PC-3 (cell line): ENCODE results near the gene ST6GALNAC2. TPM values are rescaled to one million over a fixed set of nuclear protein-coding genes. Genes with fewer than 3 reads are reported as not detected.

Experiments
- ATAC-seq: fragments of 200-7000 bp; cut with Tn5 transposase; 2 replicates; pipeline ENCODE4 v1.9.1; 2020; ENCODE audit warnings: mild to moderate bottlenecking, moderate library complexity
- BruUV-seq: library from RNA; stranded (reverse); fragments of 400-500 nt; replicated peaks from 2 replicates; lab custom pipeline; 2021; lab: Mats Ljungman, UMichigan
- CTCF ChIA-PET: fragments of 300-600 bp; sonication (Branson Sonifier 250); formaldehyde crosslinking; loops from one replicate; lab custom pipeline; 2022; ENCODE audit warnings: antibody characterized with exemption; lab: Charles Lee
- POLR2A ChIA-PET: fragments of 300-600 bp; sonication (Branson Sonifier 250); formaldehyde crosslinking; loops from one replicate; lab custom pipeline; 2022; ENCODE audit warnings: antibody characterized with exemption; ENCODE audit not compliant: unreplicated experiment; lab: Charles Lee
- DNase-seq: peaks from one replicate; pipeline ENCODE4 v3.0.0-alpha.2; 2015
- H2AFZ ChIP-seq: fragments of 300-600 bp; sonication (generic); 2 replicates; pipeline ENCODE4 v1.6.0; 2016; ENCODE audit warnings: antibody characterized with exemption, low read length
- H3F3A ChIP-seq: fragments of 300-600 bp; sonication (generic); one replicate; pipeline ENCODE4 v1.6.0; 2017; ENCODE audit warnings: antibody characterized with exemption, low read length, control low read depth, mild to moderate bottlenecking; ENCODE audit not compliant: unreplicated experiment
- H3K27ac ChIP-seq: fragments of 300-600 bp; sonication (generic); 2 replicates; pipeline ENCODE4 v1.5.1; 2016; ENCODE audit warnings: mild to moderate bottlenecking, low read length
- H3K27me3 ChIP-seq: fragments of 300-600 bp; sonication (generic); 2 replicates; pipeline ENCODE4 v1.6.1; 2016; ENCODE audit warnings: low read length, mixed read lengths
- H3K36me3 ChIP-seq: fragments of 300-600 bp; sonication (generic); 2 replicates; pipeline ENCODE4 v1.6.1; 2016; ENCODE audit warnings: low read depth, mixed run types, low read length, mixed read lengths
- H3K4me1 ChIP-seq: fragments of 300-600 bp; sonication (generic); 2 replicates; pipeline ENCODE4 v1.5.1; 2016; ENCODE audit warnings: low read length; ENCODE audit not compliant: insufficient read depth
- H3K4me2 ChIP-seq: fragments of 300-600 bp; sonication (generic); 2 replicates; pipeline ENCODE4 v1.6.0; 2016; ENCODE audit warnings: low read length
- H3K4me3 ChIP-seq: fragments of 300-600 bp; sonication (generic); 2 replicates; pipeline ENCODE4 v1.5.1; 2016; ENCODE audit warnings: mild to moderate bottlenecking, low read length, mixed read lengths
- H3K79me2 ChIP-seq: fragments of 300-600 bp; sonication (generic); 2 replicates; pipeline ENCODE4 v1.6.1; 2017; ENCODE audit warnings: low read length, mixed read lengths
- H3K9ac ChIP-seq: fragments of 300-600 bp; sonication (generic); 2 replicates; pipeline ENCODE4 v1.6.0; 2016; ENCODE audit warnings: mild to moderate bottlenecking, low read length
- H3K9me2 ChIP-seq: fragments of 300-600 bp; sonication (generic); replicated peaks from 2 replicates; pipeline ENCODE4 v1.6.1; 2016; ENCODE audit warnings: mixed run types, low read length, mixed read lengths
- H3K9me3 ChIP-seq: fragments of 300-600 bp; sonication (generic); 2 replicates; pipeline ENCODE4 v1.6.1; 2016; ENCODE audit warnings: low read length, mixed read lengths
- H4K20me1 ChIP-seq: fragments of 300-600 bp; sonication (generic); 2 replicates; pipeline ENCODE4 v1.6.1; 2016; ENCODE audit warnings: low read length, mixed read lengths
- CTCF ChIP-seq: fragments of 300-600 bp; sonication (generic); conservative IDR thresholded peaks from 2 replicates; pipeline ENCODE4 v1.5.1; 2017; ENCODE audit warnings: antibody characterized with exemption, low read depth, mild to moderate bottlenecking, low read length
- EZH2 ChIP-seq: fragments of 300-600 bp; sonication (generic); IDR thresholded peaks from one replicate; pipeline ENCODE4 v1.6.1; 2017; ENCODE audit warnings: antibody characterized with exemption, mild to moderate bottlenecking, low read length; ENCODE audit not compliant: unreplicated experiment
- EZH2phosphoT487 ChIP-seq: fragments of 300-600 bp; sonication (generic); IDR thresholded peaks from 2 replicates; pipeline ENCODE4 v1.6.1; 2018; ENCODE audit warnings: mild to moderate bottlenecking, antibody characterized with exemption, low read length, borderline replicate concordance
- intact Hi-C: fragments of 100-400 bp; cut with micrococcal nuclease; formaldehyde crosslinking; loops from 2 replicates; pipeline ENCODE4 v1.9.0; 2023
- total RNA-seq: library from RNA; depleted of rRNA; stranded (reverse); fragments of >200 nt; gene quantifications from 2 replicates; pipeline ENCODE4 v1.2.3, GENCODE V29; 2014

Gene ST6GALNAC2
- total RNA-seq, 1 experiment from 2014 or later, result 1.0 TPM

- no peak overlapping the region for H3K9ac ChIP-seq
- no peaks in the 10 kb centered on the region for H3K9me3 ChIP-seq
- H2AFZ ChIP-seq, result no peak overlapping the region
- no peaks in the 10 kb centered on the region for H3K79me2 ChIP-seq
- no peaks in the 10 kb centered on the region for H4K20me1 ChIP-seq
- H3K4me2 ChIP-seq, result no peak overlapping the region
- no peaks in the 10 kb centered on the region for H3K36me3 ChIP-seq
- ChIA-PET POLR2A (interaction anchor here (0.5 kb wide), 1 partner anchor 12 kb away, joined by 11 read pairs; no protein-coding TSS in a partner anchor), CTCF (no interaction called here)
- H3F3A ChIP-seq, result no peaks in the 10 kb centered on the region
- no peaks in the 10 kb centered on the region for H3K27me3 ChIP-seq
- H3K4me3 ChIP-seq, result no peak overlapping the region
- H3K9me2 ChIP-seq, result no peaks in the 10 kb centered on the region
- peaks cover 27% of the 10 kb centered on the region for H3K4me1 ChIP-seq
- TF ChIP-seq CTCF, result no peak
- TF ChIP-seq EZH2phosphoT487, result no peak
- no peak for TF ChIP-seq EZH2
- 0 out of 2 replicates have a peak overlapping the region, but pooled peaks have one; percentile 3 for H3K27ac ChIP-seq
- intact Hi-C loops, result no loop called here
- DNase-seq, result peak; percentile 18
- no peak for ATAC-seq
- no TSS peak for BruUV-seq
These were observed 34.7 kb downstream of the ST6GALNAC2 start for GRCh38 chr17:76550712-76551615.

DNA sequence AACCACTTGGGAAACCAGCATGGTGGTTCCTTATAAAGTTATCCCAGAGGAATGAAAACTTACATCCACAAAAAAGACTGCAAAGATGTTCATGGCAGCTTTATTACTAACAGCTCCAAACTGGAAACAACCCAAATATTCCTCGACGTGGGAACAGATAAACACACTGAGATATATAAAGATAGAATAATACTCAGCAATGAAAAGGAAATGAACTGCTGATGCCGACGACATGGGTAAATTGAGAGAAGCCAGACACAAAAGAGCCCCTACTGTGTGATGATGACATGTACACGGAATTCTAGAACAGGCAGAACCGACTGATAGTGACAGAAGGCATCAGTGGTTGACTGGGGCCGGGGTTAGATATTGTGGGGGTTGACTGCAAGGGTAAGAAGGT, 36.1 kb downstream of the ST6GALNAC2 start:
- no peaks in the 10 kb centered on the region for H3K79me2 ChIP-seq
- no peak overlapping the region for H3K27ac ChIP-seq
- DNase-seq (no peak), ATAC-seq (no peak)
- no peaks in the 10 kb centered on the region for H3F3A ChIP-seq
- H3K4me2 ChIP-seq, result no peak overlapping the region
- intact Hi-C loops, result no loop called here
- H3K27me3 ChIP-seq, result no peaks in the 10 kb centered on the region
- CTCF ChIA-PET, result interaction anchor here (0.8 kb wide), 1 partner anchor 44 kb away, joined by 3 read pairs; no protein-coding TSS in a partner anchor
- BruUV-seq, result no TSS peak
- POLR2A ChIA-PET, result no interaction called here
- H4K20me1 ChIP-seq, result no peaks in the 10 kb centered on the region
- H3K4me3 ChIP-seq, result no peak overlapping the region
- H3K36me3 ChIP-seq, result no peaks in the 10 kb centered on the region
- peaks cover 35% of the 10 kb centered on the region for H3K4me1 ChIP-seq
- TF ChIP-seq EZH2phosphoT487 (no peak), CTCF (no peak), EZH2 (no peak)
- no peak overlapping the region for H2AFZ ChIP-seq
- no peak overlapping the region for H3K9ac ChIP-seq
- no peaks in the 10 kb centered on the region for H3K9me3 ChIP-seq
- H3K9me2 ChIP-seq, result no peaks in the 10 kb centered on the region

DNA sequence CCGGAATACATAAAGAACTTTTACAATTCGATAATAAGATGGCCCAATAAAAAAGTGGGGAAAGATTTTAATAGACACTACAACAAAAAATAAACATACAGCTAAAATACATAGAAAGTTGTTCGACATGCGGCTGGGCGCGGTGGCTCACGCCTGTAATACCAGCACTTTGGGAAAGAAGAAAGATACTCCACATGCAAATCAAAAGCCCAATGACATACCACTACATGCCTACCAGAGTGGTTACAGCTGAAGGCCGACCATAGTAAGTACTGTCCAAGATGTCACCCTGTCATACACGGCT, 36.5 kb downstream of the ST6GALNAC2 start:
- no peak for DNase-seq
- Histone ChIP-seq H3F3A (no peaks in the 10 kb centered on the region), H3K9me2 (no peaks in the 10 kb centered on the region), H4K20me1 (no peaks in the 10 kb centered on the region), H2AFZ (no peak overlapping the region), H3K9me3 (no peaks in the 10 kb centered on the region), H3K4me3 (no peak overlapping the region), H3K4me2 (no peak overlapping the region), H3K36me3 (no peaks in the 10 kb centered on the region), H3K27me3 (no peaks in the 10 kb centered on the region), H3K4me1 (peaks cover 35% of the 10 kb centered on the region), H3K79me2 (no peaks in the 10 kb centered on the region), H3K27ac (peak overlapping the region; percentile 26; the same call in 1 of the 2 replicates), H3K9ac (no peak overlapping the region)
- CTCF ChIA-PET, result interaction anchor here (0.8 kb wide), 1 partner anchor 44 kb away, joined by 3 read pairs; no protein-coding TSS in a partner anchor
- ATAC-seq, result no peak
- POLR2A ChIA-PET, result no interaction called here
- BruUV-seq, result no TSS peak
- intact Hi-C loops, result no loop called here
- TF ChIP-seq EZH2 (no peak), CTCF (no peak), EZH2phosphoT487 (no peak)
